NCI-H460 (cell line): Measurements from ENCODE around the gene NKRF. TPM values are rescaled to one million over a fixed set of nuclear protein-coding genes. Genes with fewer than 3 reads are reported as not detected.

Experiments
- small RNA-seq, 2 experiments: library from RNA; depleted of rRNA; stranded (forward); fragments of <200 nt; gene quantifications; one replicate each; pipeline ENCODE3, GENCODE V24; 2014
- total RNA-seq: library from RNA; depleted of rRNA; stranded (reverse); fragments of >200 nt; shearing (Covaris generic); gene quantifications from 2 replicates; pipeline ENCODE4 v1.2.3, GENCODE V29; 2014; rRNA removed

NKRF gene
- total RNA-seq, 1 experiment from 2014 or later, result 15.3 TPM

Small RNA genes within 50 kb of the gene (small RNA-seq; reads per million reads assigned to genes)
- 0.10 to 10.8 reads per million in 2 experiments for gene MIR766

Other genes starting within 250 kb of the NKRF start
- 44.5 and 45.8 TPM in 2 replicates for gene SLC25A43, start 207.1 kb downstream of the NKRF start, total RNA-seq
- 695 and 806 TPM in 2 replicates for gene SLC25A5, start 138.0 kb downstream of the NKRF start, total RNA-seq
- gene STEEP1, start 41.0 kb downstream of the NKRF start, total RNA-seq, result 53.3 and 59.7 TPM in 2 replicates
- 98.0 and 105 TPM in 2 replicates for gene UBE2A, start 31.9 kb downstream of the NKRF start, total RNA-seq
- gene SEPTIN6, start 86.7 kb upstream of the NKRF start, total RNA-seq, result 7.0 and 8.9 TPM in 2 replicates
- gene SOWAHD, start 152.2 kb upstream of the NKRF start, total RNA-seq, result not detected in 2 replicates
- 6,322 and 6,424 TPM in 2 replicates for gene RPL39, start 185.2 kb upstream of the NKRF start, total RNA-seq
- 6.6 and 11.6 TPM in 2 replicates for gene UPF3B, start 246.5 kb upstream of the NKRF start, total RNA-seq